GM06990 (cell line): Measurements from ENCODE around the gene CES4A.

ENCODE experiments used
- DNase-seq: peaks from one replicate; pipeline ENCODE4 v3.0.0-alpha.2; 2011; ENCODE audit not compliant: insufficient read length; ENCODE audit errors: extremely low read depth
- H3K27me3 ChIP-seq: replicated peaks from 2 replicates; pipeline ENCODE4 v1.6.0; 2011; ENCODE audit warnings: low read length; ENCODE audit not compliant: control insufficient read depth, insufficient read depth
- H3K36me3 ChIP-seq: 2 replicates; pipeline ENCODE4 v1.5.1; 2011; ENCODE audit warnings: low read length; ENCODE audit not compliant: control insufficient read depth, insufficient read depth
- H3K4me3 ChIP-seq: replicated peaks from 2 replicates; pipeline ENCODE4 v1.5.1; 2011; ENCODE audit warnings: low read depth, mild to moderate bottlenecking, control low read depth, low read length
- CTCF ChIP-seq: IDR thresholded peaks from 2 replicates; pipeline ENCODE4 v1.5.1; 2011; ENCODE audit warnings: low read length, control low read depth, mild to moderate bottlenecking, inconsistent platforms; ENCODE audit not compliant: insufficient read depth, poor library complexity, severe bottlenecking

The CES4A gene

DNA sequence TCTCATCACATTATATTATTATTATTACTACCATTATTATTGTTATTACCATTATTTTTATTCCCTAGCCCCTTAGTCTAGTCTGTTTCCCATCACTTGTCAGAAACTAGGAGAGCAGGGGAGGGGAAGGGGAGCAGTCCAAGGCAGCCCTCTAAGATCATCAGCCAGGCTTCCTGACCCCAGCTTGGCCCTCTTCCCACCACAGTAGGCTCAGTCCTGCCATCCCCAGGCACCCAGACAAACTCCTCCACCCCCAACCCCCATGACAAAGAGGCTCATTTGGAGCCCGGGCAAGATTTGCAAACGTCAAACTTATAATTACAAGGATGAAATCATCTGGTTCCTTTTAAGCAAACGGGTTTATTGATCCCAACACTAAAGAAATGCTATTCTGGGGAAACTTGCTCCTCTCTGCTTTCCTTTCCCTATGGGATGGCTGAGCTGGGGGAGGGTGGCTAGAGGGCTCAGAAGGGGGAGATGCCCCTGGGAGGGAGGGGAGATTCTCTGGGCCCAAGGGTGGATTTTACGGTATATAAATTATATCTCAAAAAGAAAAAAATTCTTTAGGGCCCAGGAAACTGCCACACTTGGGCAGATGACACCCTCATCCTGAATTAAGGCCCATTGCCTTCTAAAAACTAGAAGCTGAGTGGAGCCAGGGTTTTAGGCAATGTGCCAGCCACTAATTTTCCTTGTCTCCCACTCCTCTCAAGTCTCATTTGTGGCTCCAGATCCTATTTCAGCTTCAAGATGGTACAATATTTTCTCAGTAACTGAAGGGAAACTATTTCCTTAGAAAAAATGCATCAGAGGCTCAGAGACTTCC, 36.2 kb downstream of the CES4A start:
- no peak overlapping the region for H3K4me3 ChIP-seq
- no peak for TF ChIP-seq CTCF
- DNase-seq: no peak

DNA sequence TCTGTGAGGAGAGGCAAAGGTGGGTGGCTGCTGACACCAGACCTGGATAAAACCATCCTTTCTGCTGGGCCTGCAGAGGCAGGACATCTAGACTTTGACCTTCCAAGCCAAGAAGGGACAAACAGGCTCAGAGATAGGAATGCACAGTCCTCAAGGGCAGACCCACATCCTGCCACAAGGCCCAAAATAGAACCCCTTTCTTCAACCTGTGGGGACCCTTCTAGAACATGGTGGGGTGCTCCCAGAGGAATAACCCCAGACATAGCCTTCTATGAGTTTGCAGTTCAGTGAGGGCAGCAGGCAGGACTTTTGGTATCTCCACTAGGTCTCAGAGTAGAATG, 36.8 kb downstream of the CES4A start:
- TF ChIP-seq CTCF: no peak
- H3K27me3 ChIP-seq: no peaks in the 10 kb centered on the region
- H3K36me3 ChIP-seq: no peaks in the 10 kb centered on the region
- no peak for DNase-seq
- no peak overlapping the region for H3K4me3 ChIP-seq

More for the DNA sequence above, 36.2 kb downstream of the CES4A start:
- Histone ChIP-seq H3K36me3 (no peaks in the 10 kb centered on the region), H3K27me3 (no peaks in the 10 kb centered on the region)

- TF ChIP-seq CTCF: no peak
- H3K36me3 ChIP-seq: no peaks in the 10 kb centered on the region
- H3K4me3 ChIP-seq: no peak overlapping the region
- DNase-seq: no peak
- no peaks in the 10 kb centered on the region for H3K27me3 ChIP-seq
These were observed 38.2 kb downstream of the CES4A start for GRCh38 chr16:67026570-67026969.

- no peaks in the 10 kb centered on the region for H3K27me3 ChIP-seq
- DNase-seq: no peak
- no peak for TF ChIP-seq CTCF
- no peaks in the 10 kb centered on the region for H3K36me3 ChIP-seq
- no peak overlapping the region for H3K4me3 ChIP-seq
These were observed 38.7 kb downstream of the CES4A start for GRCh38 chr16:67027046-67027445.

- no peaks in the 10 kb centered on the region for H3K36me3 ChIP-seq
- no peaks in the 10 kb centered on the region for H3K27me3 ChIP-seq
- TF ChIP-seq CTCF: no peak
- H3K4me3 ChIP-seq: peak overlapping the region; percentile 75
- no peak for DNase-seq
These were observed 39.8 kb downstream of the CES4A start for GRCh38 chr16:67028167-67028695.
